HG03520 (cell line): ENCODE data around the gene ASF1B.
A peak's percentile ranks its signal among the peaks of the same experiment; 100 is the strongest.

Experiments used
- ATAC-seq: cut with Tn5 transposase; IDR thresholded peaks from one replicate; pipeline ENCODE4 v1.9.1; 2021; ENCODE audit warnings: mild to moderate bottlenecking, moderate library complexity; ENCODE audit not compliant: unreplicated experiment

ASF1B gene

GRCh38 chr19:14112051-14112808, 24.2 kb downstream of the ASF1B start:
- no peak for ATAC-seq

- no peak for ATAC-seq
Observed at GRCh38 chr19:14111486-14111885, 24.9 kb downstream of the ASF1B start.

- ATAC-seq: no peak
Observed at GRCh38 chr19:14110650-14111049, 25.7 kb downstream of the ASF1B start.

GRCh38 chr19:14107581-14108461, 28.6 kb downstream of the ASF1B start:
- no peak for ATAC-seq

- no peak for ATAC-seq
Observed at GRCh38 chr19:14106840-14107239, 29.5 kb downstream of the ASF1B start.

- no peak for ATAC-seq
Observed at GRCh38 chr19:14105680-14106079, 30.7 kb downstream of the ASF1B start.

- no peak for ATAC-seq
Observed at GRCh38 chr19:14103310-14103709, 33.1 kb downstream of the ASF1B start.

- ATAC-seq: no peak
Observed at GRCh38 chr19:14102756-14103155, 33.6 kb downstream of the ASF1B start.

- ATAC-seq: no peak
Observed at GRCh38 chr19:14102102-14102696, 34.2 kb downstream of the ASF1B start.

- ATAC-seq: no peak
Observed at GRCh38 chr19:14101003-14101545, 35.3 kb downstream of the ASF1B start.

GRCh38 chr19:14097532-14098151, 38.7 kb downstream of the ASF1B start:
- no peak for ATAC-seq

GRCh38 chr19:14096272-14096992, 40.0 kb downstream of the ASF1B start:
- no peak for ATAC-seq

- ATAC-seq: no peak
Observed at GRCh38 chr19:14094854-14095253, 41.5 kb downstream of the ASF1B start.

GRCh38 chr19:14093117-14093823, 43.1 kb downstream of the ASF1B start:
- ATAC-seq: no peak

GRCh38 chr19:14091813-14092462, 44.5 kb downstream of the ASF1B start:
- peak; percentile 5 for ATAC-seq

- ATAC-seq: peak; percentile 46
Observed at GRCh38 chr19:14091081-14091812, 45.1 kb downstream of the ASF1B start.

GRCh38 chr19:14090509-14091080, 45.8 kb downstream of the ASF1B start, which contains the start of gene SAMD1:
Gene SAMD1 (minus strand): TSS chr19:14090751.
- ATAC-seq: peak; percentile 20
